ENCODE results near the gene SYNE1. TPM values are rescaled to one million over a fixed set of nuclear protein-coding genes. Genes with fewer than 3 reads are reported as not detected.

Gene SYNE1
- total RNA-seq, 1 experiment from 2014 or later = 23.0 TPM

GRCh38 chr6:152605941-152606340, 31.2 kb downstream of the SYNE1 start:
- intact Hi-C loops (cut with micrococcal nuclease; ENCODE audit: unreplicated experiment) = no loop called here
- H3K36me3 ChIP-seq (ENCODE audit: control insufficient read depth, insufficient read depth, low read length) = no peaks in the 10 kb centered on the region
- peaks cover 12% of the 10 kb centered on the region for H3K9me3 Mint-ChIP-seq (ENCODE audit: unreplicated experiment)
- H3K27me3 ChIP-seq (replicated peaks; ENCODE audit: control insufficient read depth, insufficient read depth, low read length) = no peaks in the 10 kb centered on the region
- H3K36me3 Mint-ChIP-seq (ENCODE audit: insufficient read depth, unreplicated experiment) = no peaks in the 10 kb centered on the region
- no peaks in the 10 kb centered on the region for H3K27me3 Mint-ChIP-seq (ENCODE audit: insufficient read depth, unreplicated experiment)
- H3K4me3 ChIP-seq (ENCODE audit: low read depth, low read length) = no peak overlapping the region
- H3K9me3 ChIP-seq = no peaks in the 10 kb centered on the region
- H3K4me3 Mint-ChIP-seq (ENCODE audit: unreplicated experiment) = no peak overlapping the region
- H3K4me1 ChIP-seq = no peaks in the 10 kb centered on the region
- POLR2A ChIA-PET = no interaction called here
- BruUV-seq (replicated peaks) = no TSS peak
- CTCF ChIA-PET = interaction anchor here (0.6 kb wide), 1 partner anchor 16 kb away, joined by 5 read pairs; no protein-coding TSS in a partner anchor
- no peak for TF ChIP-seq CTCF (IDR thresholded peaks at IDR 0.05; ENCODE audit: insufficient read depth in 1 of 2, low read depth in 1 of 2, low read length in 1 of 2, severe bottlenecking in 1 of 2, unreplicated experiment in 1 of 2)
- no peaks in the 10 kb centered on the region for H3K4me1 Mint-ChIP-seq (ENCODE audit: low read depth, unreplicated experiment)
- H3K27ac Mint-ChIP-seq (ENCODE audit: unreplicated experiment) = no peak overlapping the region
- DNase-seq = no peak

GRCh38 chr6:152605342-152605741, 31.8 kb downstream of the SYNE1 start:
- BruUV-seq (replicated peaks) = no TSS peak
- H3K9me3 ChIP-seq = no peaks in the 10 kb centered on the region
- ChIA-PET CTCF (interaction anchor here (0.6 kb wide), 1 partner anchor 15 kb away, joined by 5 read pairs; no protein-coding TSS in a partner anchor), POLR2A (interaction anchor here (0.6 kb wide), 1 partner anchor 12 kb away, joined by 4 read pairs; no protein-coding TSS in a partner anchor)
- H3K27me3 Mint-ChIP-seq (ENCODE audit: insufficient read depth, unreplicated experiment) = no peaks in the 10 kb centered on the region
- DNase-seq = no peak
- no peaks in the 10 kb centered on the region for H3K4me1 ChIP-seq
- no peaks in the 10 kb centered on the region for H3K36me3 Mint-ChIP-seq (ENCODE audit: insufficient read depth, unreplicated experiment)
- H3K36me3 ChIP-seq (ENCODE audit: control insufficient read depth, insufficient read depth, low read length) = no peaks in the 10 kb centered on the region
- H3K27me3 ChIP-seq (replicated peaks; ENCODE audit: control insufficient read depth, insufficient read depth, low read length) = no peaks in the 10 kb centered on the region
- H3K4me3 Mint-ChIP-seq (ENCODE audit: unreplicated experiment) = no peak overlapping the region
- H3K9me3 Mint-ChIP-seq (ENCODE audit: unreplicated experiment) = peaks cover 7% of the 10 kb centered on the region
- H3K27ac Mint-ChIP-seq (ENCODE audit: unreplicated experiment) = no peak overlapping the region
- TF ChIP-seq CTCF (IDR thresholded peaks at IDR 0.05; ENCODE audit: insufficient read depth in 1 of 2, low read depth in 1 of 2, low read length in 1 of 2, severe bottlenecking in 1 of 2, unreplicated experiment in 1 of 2) = no peak
- no peaks in the 10 kb centered on the region for H3K4me1 Mint-ChIP-seq (ENCODE audit: low read depth, unreplicated experiment)
- no peak overlapping the region for H3K4me3 ChIP-seq (ENCODE audit: low read depth, low read length)
- intact Hi-C loops (cut with micrococcal nuclease; ENCODE audit: unreplicated experiment) = no loop called here

GRCh38 chr6:152603911-152604310, 33.3 kb downstream of the SYNE1 start:
- no peak for DNase-seq
- ChIA-PET POLR2A (no interaction called here), CTCF (no interaction called here)
- Histone ChIP-seq H3K4me3 (ENCODE audit: low read depth, low read length) (no peak overlapping the region), H3K9me3 (no peaks in the 10 kb centered on the region), H3K36me3 (ENCODE audit: control insufficient read depth, insufficient read depth, low read length) (no peaks in the 10 kb centered on the region), H3K4me1 (peaks cover 10% of the 10 kb centered on the region), H3K27me3 (replicated peaks; ENCODE audit: control insufficient read depth, insufficient read depth, low read length) (no peaks in the 10 kb centered on the region)
- TF ChIP-seq CTCF (IDR thresholded peaks at IDR 0.05; ENCODE audit: insufficient read depth in 1 of 2, low read depth in 1 of 2, low read length in 1 of 2, severe bottlenecking in 1 of 2, unreplicated experiment in 1 of 2) = no peak
- intact Hi-C loops (cut with micrococcal nuclease; ENCODE audit: unreplicated experiment) = no loop called here
- Mint-ChIP-seq H3K9me3 (ENCODE audit: unreplicated experiment) (peaks cover 12% of the 10 kb centered on the region), H3K36me3 (ENCODE audit: insufficient read depth, unreplicated experiment) (no peaks in the 10 kb centered on the region), H3K4me3 (ENCODE audit: unreplicated experiment) (no peak overlapping the region), H3K27ac (ENCODE audit: unreplicated experiment) (no peak overlapping the region), H3K27me3 (ENCODE audit: insufficient read depth, unreplicated experiment) (no peaks in the 10 kb centered on the region), H3K4me1 (ENCODE audit: low read depth, unreplicated experiment) (peaks cover 11% of the 10 kb centered on the region)
- no TSS peak for BruUV-seq (replicated peaks)

All from Caco-2 (cell line).